Measurements from ENCODE around the gene CTXN3.
"Not testable (repeated sequence)": the region's sequence is repeated elsewhere in the genome, so short reads cannot be mapped to it uniquely, and the experiment has no call there.

Gene CTXN3

DNA sequence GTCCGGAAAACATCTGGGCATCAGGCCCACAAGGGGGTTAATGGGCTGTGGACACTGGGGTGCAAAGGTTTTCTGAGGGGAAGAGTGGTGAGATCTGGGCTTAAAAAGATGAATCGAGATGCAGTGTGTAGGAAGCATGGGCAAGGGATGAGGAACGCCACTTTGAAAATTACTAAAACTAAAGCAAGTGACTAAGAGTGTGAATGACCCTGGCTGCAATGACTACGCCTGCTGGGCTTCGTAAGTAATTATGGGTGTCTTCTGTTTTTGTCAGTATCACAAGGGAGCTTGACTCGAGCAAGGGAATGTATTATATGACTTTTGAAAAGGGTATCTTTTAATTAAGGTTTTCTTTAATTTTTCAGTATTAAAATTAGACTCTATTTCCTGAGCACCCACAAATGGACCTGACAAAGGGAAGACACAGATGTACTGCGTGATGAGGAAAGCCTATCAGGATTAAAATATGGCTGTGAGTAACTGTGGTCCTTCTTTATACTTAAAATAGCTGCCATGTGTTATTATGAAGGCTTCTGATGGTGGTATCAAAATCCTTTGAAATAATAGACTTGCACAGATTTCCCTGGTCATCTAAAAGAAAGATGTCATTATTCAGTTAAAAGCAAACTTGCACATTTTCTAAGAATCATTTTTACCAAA lies 4.2 kb downstream of the CTXN3 start:
- DNase-seq = no peak

DNA sequence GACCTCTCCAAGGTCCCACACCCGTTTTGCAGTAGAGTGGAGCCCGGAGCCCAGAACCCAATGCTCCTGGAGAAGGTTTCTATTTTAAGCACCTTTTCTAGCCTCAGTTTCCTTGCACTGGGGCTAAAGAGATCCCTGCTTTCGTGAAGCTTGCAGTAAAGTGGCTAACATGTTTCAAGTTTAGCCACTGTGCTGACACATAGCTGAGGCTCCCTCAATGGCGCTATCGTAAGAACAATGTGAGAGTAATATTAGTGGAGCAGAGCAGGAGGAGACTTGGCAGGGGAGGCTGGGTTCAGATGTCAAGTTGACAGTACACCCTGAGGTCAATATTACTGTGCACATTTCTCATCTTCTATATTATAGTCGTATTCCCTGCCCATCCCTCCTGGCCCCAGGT lies 7.9 kb downstream of the CTXN3 start:
- no peak for DNase-seq

DNA sequence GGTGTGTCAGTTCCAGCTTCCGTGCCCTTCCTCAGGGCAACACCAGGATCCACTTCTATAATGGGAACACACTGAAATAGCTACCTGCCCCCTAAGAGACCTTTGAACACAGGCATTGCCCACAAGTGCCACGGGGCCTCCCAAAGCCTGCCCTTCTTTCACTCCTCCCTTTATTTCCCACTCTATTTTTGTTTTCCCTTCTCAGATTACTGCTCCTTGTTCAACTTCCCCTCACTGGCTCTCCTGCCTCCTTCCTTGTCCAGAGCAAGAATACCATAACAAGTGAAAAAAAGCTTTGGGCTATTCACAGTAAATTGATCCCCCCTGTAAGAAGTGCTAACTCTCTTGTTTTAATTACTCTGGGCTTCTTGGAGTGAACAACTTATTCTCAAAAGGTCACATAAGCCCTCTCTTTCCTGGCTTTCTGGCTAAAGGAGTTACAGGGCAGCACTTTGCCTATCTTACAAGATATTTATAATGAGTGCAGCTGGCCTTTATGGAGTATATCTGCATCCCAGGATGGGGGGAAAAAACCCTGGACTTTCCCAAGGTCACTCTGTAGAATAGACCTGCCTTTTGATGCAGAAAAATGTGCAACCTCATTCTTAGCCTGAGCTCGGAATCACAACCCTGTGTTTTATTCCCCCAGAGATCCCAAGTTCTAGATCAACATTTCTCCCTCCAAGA lies 11.3 kb downstream of the CTXN3 start:
- no peak for DNase-seq

DNA sequence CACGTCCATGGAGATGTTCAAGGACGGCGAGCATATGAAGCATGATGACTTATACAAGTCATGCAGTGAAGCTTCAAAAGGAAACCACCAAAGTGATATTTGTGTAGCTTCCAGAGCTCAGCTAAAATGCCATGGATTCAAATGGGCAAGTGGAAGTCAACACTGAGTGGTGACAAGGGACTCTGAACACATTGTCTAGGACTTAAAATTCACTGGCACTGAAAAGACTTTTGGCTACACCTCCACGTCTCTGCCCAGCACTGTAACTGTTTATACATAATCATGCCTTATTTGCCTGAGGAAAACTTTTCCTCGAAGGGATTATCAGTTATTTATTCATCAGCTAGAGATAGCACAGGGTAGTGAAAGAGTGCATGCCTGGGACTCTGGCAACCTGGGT lies 15.2 kb downstream of the CTXN3 start:
- DNase-seq = no peak

DNA sequence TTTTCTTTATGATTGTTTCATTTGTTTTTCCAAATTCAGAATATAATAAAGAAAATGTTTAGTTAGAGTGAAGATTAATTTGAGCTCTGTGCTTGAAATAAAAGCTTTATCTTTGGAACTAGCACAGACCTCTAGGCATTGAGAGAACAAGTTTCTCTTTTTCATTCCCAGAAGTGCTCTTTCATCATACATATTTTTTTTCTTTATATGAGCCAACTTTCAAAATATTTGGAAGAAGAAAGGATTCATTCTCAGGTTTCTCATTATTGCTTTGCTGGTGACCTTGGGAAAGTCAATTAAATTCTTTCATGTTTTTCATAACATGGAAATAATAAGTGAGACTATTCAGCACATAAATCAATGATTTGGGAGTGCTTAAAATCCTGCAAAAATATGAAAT lies 16.8 kb downstream of the CTXN3 start:
- DNase-seq = no peak

DNA sequence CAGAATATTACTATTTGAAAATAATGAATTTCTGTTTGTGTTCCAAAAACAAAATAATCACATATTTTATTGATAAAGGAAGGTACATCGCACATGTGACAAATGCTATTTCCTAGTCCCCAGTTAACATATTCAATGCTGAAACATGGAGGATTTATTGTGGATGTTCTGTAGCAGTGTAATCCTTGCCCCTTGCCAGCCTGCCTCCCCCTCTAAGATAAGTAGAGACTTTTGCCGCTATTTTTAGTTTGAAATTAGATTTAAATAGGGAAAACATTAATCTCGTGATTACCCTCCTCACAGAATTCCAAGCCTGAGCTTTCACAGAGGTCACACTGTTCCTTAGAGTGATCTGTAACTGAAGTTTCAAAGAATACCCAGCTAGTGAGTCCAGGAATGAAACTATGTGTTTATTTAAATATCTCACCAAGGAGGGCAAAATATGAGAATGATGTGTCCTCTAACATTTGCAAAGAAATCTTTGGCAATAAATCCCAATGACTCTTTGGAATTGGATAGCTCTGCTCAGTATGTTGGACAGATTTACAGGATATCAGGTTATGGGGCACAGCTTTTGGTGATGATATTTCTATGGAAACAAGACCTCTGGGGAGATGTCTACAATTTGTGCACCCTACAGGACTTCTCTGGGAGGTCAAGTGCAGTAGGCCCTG lies 17.3 kb downstream of the CTXN3 start:
- no peak for DNase-seq

DNA sequence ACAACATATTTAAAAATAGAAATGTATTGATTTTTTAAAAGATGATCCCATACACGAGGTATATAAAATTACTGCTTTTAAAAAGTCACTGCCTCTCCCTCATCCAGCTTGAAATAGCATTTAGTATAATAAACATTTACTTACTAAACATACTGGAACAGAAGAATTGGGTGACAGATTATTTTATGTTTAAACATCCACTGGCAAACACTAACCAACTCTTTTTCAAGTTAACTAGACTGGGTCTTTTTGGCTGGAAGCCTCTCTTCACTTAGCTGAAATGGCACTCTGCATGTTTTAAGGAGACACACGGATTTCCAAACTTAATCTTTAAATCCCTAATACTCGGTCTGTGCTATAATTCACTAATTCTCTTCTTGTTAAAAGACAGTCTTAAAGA lies 19.0 kb downstream of the CTXN3 start:
- no peak for DNase-seq

DNA sequence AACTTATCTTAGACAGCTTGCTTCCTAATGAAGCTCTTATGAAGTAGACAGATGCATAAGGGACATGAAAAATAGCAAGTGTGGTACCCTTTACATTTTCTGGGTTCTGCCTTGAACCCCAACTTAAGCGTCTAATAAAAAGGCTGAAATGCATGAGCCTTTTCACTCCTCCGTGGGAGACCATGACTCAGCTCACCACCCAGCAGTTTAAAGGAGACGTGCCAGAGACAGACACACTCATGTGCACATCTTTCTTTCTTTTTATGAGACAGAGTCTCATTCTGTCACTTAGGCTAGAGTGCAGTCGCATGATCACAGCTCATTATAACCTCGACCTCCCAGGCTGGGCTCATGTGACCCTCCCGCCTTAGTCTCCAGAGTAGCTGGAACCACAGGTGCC lies 22.3 kb downstream of the CTXN3 start:
- no peak for DNase-seq

DNA sequence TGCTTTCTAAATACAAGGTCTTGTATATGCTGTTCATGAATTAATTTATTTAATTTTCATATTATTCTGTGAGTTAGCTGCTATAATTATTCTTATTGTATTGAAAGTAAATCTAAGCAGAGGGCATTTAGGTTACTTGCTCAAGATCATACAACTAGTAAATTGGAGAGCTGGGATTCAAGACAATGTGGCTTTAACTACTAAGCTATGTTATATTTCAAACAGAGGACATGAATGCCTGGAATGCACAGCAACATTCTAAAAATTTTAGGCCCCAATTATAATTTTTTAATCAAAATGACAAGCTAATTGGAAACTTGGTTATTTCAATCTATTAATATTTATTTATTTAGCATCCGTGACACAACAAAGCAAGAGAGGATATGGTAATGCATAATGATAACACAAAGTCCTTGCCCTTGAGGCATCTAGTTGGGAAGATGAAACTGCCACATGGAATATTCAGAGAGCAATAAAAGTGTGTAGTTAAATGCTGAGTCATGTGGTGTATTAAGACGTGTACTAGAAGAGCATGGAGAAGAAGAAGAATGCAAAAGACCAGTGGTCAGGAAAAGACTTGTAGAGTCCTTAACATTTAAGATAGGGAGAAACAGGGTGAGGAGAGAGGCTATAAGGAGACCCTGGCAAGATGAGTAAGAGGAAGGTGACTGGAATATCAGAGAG lies 24.4 kb downstream of the CTXN3 start:
- DNase-seq = no peak

DNA sequence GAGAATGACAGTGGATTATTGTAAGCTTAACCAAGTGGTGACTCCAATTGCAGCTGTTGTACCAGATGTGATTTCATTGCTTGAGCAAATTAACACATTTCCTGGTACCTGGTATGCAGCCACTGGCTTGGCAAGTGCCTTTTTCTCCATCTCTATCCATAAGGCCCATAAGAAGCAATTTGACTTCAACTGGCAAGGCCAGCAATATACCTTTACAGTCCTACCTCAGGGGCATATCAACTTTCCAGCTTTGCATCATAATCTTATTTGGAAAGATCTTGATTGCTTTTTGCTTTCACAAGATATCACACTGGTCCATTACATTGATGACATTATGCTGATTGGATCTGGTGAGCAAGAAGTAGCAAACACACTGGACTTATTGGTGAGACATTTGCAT lies 28.1 kb downstream of the CTXN3 start:
- DNase-seq = not testable (repeated sequence)

DNA sequence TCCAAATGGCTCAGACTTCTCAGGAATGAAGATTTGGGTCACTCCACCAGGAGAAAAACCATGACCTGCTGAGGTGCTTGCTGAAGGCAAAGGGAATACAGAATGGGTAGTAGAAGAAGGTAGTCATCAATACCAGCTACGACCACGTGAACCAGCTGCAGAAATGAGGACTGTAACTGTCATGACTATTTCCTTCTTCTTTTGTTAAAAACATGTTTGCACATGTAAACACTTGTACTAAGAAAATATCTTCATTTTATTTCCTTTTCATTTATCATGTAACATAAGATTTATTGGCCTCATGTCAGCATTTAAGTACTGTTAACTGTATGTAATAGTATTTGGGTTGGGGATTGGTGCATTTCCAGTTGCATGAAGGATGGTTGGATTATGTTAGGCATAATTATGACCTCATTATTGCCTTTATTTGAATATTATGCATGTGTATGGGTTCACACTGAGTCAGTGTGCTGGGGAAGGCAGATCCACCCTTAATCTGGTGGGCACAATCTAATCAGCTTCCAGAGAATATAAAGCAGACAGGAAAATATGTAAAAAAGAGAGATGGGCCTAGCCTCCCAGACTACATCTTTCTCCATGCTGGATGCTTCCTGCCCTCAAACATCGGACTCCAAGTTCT lies 30.9 kb downstream of the CTXN3 start:
- not testable (repeated sequence) for DNase-seq

DNA sequence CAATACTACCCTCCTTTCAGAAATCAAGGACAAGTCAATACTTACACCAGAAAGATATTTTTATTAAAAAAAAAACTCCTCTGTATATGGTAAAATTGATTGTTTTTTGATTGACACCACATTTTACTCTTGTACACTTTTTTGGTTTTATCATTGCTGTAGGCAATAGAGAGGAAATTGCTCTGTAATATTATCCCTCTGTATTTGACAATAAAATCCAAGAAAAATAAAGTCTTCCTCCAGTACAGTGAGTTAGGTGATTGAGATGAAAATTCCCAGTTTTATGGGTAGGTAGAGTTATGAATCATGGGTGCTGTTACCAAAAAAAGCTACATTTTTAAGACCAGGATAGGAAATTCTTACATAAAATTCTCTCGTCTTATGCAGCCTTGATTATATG lies 31.7 kb downstream of the CTXN3 start:
- DNase-seq = no peak

DNA sequence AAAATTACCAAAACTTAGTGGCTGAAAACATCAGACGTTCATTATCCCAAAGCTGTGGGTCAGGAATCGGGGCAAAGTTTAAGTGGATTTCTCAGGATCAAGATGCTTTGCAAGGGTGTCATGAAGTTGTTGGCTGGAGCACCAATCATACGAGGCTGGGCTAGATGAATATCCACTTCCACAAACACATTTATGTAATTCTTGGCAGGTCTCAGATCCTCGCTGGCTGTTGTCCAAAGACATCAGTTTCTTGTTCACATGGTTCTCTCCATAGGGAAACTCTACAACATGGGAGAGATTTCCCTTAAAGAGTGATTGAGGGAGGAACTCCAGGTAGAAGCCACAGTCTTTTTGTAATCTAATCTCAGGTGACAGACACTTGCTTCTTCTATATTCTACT lies 34.1 kb downstream of the CTXN3 start:
- no peak for DNase-seq

DNA sequence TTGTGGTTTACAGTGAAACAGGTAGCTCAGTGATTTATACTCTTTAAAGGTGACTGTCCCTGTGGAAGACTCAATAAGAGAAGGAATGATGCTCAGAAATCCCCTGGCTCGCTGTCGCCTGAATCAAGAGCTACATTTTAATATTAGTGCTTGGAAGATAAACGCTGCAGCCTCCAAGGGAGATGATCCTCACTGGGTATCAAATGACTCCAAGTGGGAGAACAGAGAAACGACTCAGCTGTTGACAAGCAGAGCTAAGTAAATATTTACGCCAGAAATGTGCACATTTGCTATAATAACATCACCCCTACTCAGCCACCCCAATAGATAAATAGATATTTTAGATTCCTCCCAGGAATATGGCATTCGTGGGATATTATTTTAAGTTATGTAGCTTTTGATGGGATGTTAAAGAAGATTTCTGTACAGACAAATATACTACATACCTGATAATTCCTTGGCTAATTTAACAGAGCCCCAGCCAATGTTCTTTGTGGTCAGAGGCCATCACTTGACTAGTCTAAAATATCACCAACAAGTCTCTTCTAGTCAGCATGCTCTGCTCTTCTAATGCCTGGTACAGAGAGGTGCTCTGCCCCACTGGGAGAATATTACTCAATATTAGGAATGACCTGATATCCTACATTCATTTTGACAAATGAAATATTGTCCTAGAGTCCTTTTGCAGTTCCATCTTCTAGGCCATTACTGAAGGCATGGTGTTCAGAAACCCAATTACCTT lies 36.0 kb downstream of the CTXN3 start:
- DNase-seq = no peak

DNA sequence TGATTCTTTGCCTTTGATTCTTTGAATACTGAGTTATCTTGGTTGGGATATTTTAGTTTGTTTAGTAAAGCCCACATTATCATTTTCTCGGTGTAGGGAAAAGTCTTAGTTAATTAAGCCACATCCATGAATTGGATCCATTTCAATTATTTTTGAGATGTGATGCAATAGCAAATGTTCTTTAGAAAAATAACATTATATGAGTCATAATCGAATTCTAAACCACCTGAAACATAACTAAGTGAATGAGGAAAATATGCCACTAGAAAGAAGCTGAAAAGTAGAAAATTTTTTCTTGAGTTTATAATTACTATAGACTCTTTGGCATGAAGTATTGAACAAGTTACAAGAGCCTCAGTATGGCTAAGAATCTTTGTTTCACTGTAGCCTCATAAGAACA lies 36.8 kb downstream of the CTXN3 start:
- no peak for DNase-seq

DNA sequence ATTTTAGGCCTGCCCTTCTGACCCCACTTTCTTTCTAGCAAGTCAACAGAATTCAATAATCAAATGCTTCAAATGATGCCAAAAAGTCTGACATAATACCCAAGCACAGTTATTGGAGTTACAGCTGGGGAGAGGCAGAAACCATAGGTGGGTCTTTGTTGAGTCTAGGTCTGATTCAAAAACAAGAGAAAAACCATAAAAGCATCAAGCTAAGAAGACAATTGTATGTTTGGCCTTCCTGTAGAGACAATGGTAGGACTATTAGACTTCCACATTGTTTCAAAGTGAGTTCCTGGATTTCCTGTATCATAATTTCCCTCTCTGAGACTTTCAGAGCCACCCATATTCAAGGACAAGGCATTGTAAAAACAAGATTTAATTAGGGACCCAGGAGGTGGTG lies 37.5 kb downstream of the CTXN3 start:
- DNase-seq = no peak

DNA sequence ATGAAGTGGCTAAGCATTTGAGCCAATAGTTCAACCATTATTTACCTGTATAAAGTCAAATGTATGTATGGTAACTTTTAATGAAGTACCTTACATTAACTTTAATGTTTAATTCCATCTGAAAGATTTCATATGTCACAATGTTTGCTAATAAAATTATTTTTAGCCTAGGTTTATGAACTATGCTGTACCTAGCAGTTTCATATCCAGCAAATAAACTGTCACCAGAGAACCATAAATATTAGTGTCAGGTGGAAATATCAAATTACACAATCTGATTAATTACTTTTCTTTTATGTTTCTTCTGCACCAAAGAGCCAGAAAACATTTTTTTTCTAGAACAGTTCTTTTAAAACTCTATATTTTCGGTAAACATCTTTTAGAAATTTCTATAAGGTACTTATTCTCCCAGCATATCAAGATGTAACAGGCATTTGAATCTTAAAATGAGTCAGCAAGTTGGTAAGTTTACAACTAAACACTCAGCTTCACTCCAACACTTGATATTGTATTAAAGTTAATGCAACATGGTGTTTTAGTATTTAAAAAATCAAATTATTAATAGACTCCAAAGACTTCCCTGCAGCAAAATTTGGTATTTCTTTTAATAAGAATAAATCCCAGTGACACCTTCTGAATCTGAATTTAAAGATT lies 45.8 kb downstream of the CTXN3 start:
- no peak for DNase-seq

DNA sequence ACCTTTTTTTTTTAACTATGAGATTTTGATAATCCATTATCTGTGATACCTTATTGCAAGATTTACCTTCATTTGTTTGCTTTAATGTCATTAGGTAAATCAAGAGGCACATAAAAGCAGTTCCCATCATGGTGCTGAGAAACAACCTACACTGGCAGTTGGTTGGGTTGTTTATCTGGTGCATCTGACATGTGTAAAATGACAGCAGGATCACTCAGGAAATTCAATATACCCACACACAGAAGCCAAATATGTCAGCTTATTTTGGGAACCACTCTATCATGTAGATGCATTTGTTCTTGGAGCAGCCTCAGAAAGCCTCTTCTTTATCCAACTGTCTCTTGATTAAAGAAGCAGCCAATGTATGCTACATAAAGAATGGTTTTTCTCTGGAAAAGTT lies 46.5 kb downstream of the CTXN3 start:
- DNase-seq = no peak

DNA sequence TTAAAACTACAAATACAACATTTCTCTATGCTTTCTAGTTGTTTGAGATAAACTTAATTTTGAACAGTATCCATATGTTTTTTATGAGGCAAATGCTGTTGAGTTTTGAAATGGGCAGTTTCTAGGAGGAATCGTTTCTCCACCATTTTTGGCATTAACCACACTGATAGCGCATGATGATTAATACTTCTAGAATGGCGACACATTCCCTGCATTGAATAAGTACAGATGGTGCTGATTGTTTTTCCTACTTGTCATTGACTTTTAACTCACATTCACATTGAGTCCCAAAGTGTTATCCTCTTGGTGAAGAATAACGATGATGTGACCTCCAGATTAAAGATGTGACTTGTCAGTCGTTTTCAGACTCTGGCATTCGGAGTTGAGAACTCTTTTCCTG lies 47.8 kb downstream of the CTXN3 start:
- DNase-seq = no peak

DNA sequence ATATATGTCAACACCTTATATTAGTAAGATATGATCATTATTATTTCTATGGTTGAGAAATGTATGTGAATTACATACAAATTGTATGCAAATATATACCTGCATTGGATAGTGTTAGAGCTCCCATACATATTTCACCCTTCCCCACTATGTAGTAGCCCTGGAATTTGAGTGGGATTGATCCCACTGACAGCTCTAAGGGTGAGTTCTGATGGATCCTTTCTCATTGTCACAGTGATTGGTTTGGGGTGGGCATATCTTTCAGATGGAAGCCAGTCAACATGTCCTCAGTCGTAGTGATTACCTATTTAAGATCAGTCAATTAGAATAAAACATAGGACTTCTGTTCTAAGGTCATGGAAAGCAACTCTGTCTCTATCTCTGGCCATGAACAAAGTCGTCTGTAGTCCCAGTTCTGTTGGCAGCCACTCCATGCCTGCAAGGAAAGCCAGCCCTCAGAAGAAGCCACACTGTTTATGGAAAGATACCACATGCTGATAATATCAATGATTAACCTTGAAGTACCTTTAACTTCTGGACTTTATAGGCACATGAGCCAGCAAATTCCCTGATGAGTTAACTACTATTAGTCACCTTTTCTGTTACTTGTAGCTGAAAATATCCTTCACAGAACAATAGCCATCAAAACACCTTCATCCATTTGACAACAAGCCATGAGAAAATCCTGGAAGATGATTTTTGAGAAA lies 49.2 kb downstream of the CTXN3 start:
- DNase-seq = no peak

DNA sequence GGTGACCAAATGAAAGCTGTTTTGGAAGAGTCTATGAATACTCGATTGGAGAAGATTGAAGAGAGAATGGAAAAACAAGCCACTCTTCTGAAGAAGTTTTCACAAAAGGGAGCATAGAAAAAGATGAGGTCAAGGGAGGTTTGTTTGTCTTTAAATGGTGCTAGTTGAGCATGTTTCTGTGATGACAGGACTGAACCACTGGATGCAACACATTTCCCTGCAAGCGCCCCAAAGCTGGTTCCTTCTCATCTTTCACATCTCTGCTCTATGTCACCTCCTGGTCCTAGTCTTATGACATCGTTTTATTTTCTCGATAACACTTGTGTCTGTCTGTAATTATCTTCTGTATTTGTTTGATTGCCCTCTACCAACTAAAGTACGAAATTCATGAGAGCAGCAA lies 50.5 kb downstream of the CTXN3 start:
- no peak for DNase-seq
